Measurements from ENCODE around the gene TRIM10. TPM values are rescaled to one million over a fixed set of nuclear protein-coding genes. Genes with fewer than 3 reads are reported as not detected.

TRIM10 gene
- total RNA-seq, 1 donor from 2014 or later = not detected

- H3K4me1 Mint-ChIP-seq (ENCODE audit: low read depth, unreplicated experiment) = peaks cover 14% of the 10 kb centered on the region
- TF ChIP-seq CTCF (IDR thresholded peaks at IDR 0.05; ENCODE audit: partially characterized antibody, unreplicated experiment) = peak; percentile 93
- no peaks in the 10 kb centered on the region for H3K9me3 Mint-ChIP-seq (ENCODE audit: unreplicated experiment)
- DNase-seq = peak; percentile 47
- peaks cover 11% of the 10 kb centered on the region for H3K27me3 Mint-ChIP-seq (ENCODE audit: unreplicated experiment)
- H3K4me3 Mint-ChIP-seq (ENCODE audit: unreplicated experiment) = no peak overlapping the region
- no peaks in the 10 kb centered on the region for H3K36me3 Mint-ChIP-seq (ENCODE audit: unreplicated experiment)
- H3K27ac Mint-ChIP-seq (ENCODE audit: unreplicated experiment) = no peak overlapping the region
Measured at GRCh38 chr6:30130887-30131862, 29.8 kb downstream of the TRIM10 start.

- Mint-ChIP-seq H3K27ac (ENCODE audit: unreplicated experiment) (no peak overlapping the region), H3K4me3 (ENCODE audit: unreplicated experiment) (no peak overlapping the region), H3K27me3 (ENCODE audit: unreplicated experiment) (peaks cover 9% of the 10 kb centered on the region), H3K36me3 (ENCODE audit: unreplicated experiment) (no peaks in the 10 kb centered on the region), H3K4me1 (ENCODE audit: low read depth, unreplicated experiment) (peaks cover 14% of the 10 kb centered on the region), H3K9me3 (ENCODE audit: unreplicated experiment) (no peaks in the 10 kb centered on the region)
- no peak for TF ChIP-seq CTCF (IDR thresholded peaks at IDR 0.05; ENCODE audit: partially characterized antibody, unreplicated experiment)
- no peak for DNase-seq
Measured at GRCh38 chr6:30130179-30130679, 30.8 kb downstream of the TRIM10 start.

- TF ChIP-seq CTCF (IDR thresholded peaks at IDR 0.05; ENCODE audit: partially characterized antibody, unreplicated experiment) = no peak
- peaks cover 9% of the 10 kb centered on the region for H3K27me3 Mint-ChIP-seq (ENCODE audit: unreplicated experiment)
- no peak for DNase-seq
- H3K4me3 Mint-ChIP-seq (ENCODE audit: unreplicated experiment) = no peak overlapping the region
- peaks cover 14% of the 10 kb centered on the region for H3K4me1 Mint-ChIP-seq (ENCODE audit: low read depth, unreplicated experiment)
- no peaks in the 10 kb centered on the region for H3K36me3 Mint-ChIP-seq (ENCODE audit: unreplicated experiment)
- no peaks in the 10 kb centered on the region for H3K9me3 Mint-ChIP-seq (ENCODE audit: unreplicated experiment)
- no peak overlapping the region for H3K27ac Mint-ChIP-seq (ENCODE audit: unreplicated experiment)
Measured at GRCh38 chr6:30129265-30130178, 31.5 kb downstream of the TRIM10 start.

GRCh38 chr6:30127238-30128093 is 33.5 kb downstream of the TRIM10 start:
- H3K4me1 Mint-ChIP-seq (ENCODE audit: low read depth, unreplicated experiment) = peaks cover 14% of the 10 kb centered on the region
- H3K9me3 Mint-ChIP-seq (ENCODE audit: unreplicated experiment) = no peaks in the 10 kb centered on the region
- H3K36me3 Mint-ChIP-seq (ENCODE audit: unreplicated experiment) = no peaks in the 10 kb centered on the region
- no peak for TF ChIP-seq CTCF (IDR thresholded peaks at IDR 0.05; ENCODE audit: partially characterized antibody, unreplicated experiment)
- no peak overlapping the region for H3K27ac Mint-ChIP-seq (ENCODE audit: unreplicated experiment)
- peak; percentile 36 for DNase-seq
- H3K27me3 Mint-ChIP-seq (ENCODE audit: unreplicated experiment) = peaks cover 9% of the 10 kb centered on the region
- H3K4me3 Mint-ChIP-seq (ENCODE audit: unreplicated experiment) = peak overlapping the region; percentile 79
